Raji (cell line): ENCODE results near the gene PRRG1.

Source experiments
- POLR2A ChIP-seq: IDR thresholded peaks from 2 replicates; pipeline ENCODE4 v1.6.1; 2011; ENCODE audit warnings: low read depth, low read length, control low read depth; ENCODE audit not compliant: insufficient read depth

Gene PRRG1

DNA sequence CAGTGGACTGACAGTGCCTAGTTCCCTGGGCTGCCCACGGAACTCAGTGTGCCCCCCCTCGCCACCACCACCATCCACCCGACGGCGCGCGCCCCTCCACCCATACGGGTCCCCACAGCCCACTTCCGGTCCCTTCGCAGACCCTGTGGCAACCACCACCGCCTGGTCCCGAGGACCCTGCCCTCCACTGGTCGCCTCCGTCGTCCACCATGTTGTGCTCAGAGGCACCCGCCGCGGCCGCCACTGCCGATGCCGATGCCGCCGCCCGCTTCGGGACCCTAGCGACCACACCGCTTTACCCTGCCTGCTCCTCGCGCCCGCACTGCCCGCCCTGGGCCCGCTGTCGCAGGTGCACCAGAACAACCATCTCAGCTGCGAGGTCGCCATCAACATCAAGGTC is 155.8 kb downstream of the PRRG1 start:
- TF ChIP-seq POLR2A: no peak
